D721Med (cell line): Measurements from ENCODE around the gene SERGEF.

Experiments used
- DNase-seq: peaks from one replicate; pipeline ENCODE4 v3.0.0; 2011; ENCODE audit warnings: low spot score; ENCODE audit not compliant: insufficient read length
- FAIRE-seq: peaks from 2 replicates; lab custom pipeline; 2011; peaks lifted over from hg19 to GRCh38; lab: Jason Lieb, UNC
- TF ChIP-seq, protein P1 (sequence below): IDR thresholded peaks from 2 replicates; pipeline ENCODE4 v1.5.1; 2012; ENCODE audit warnings: mild to moderate bottlenecking, control low read depth; ENCODE audit not compliant: insufficient read depth; ENCODE audit errors: missing control alignments

SERGEF gene

GRCh38 chr11:17952487-17952886 is 60.4 kb downstream of the SERGEF start:
- FAIRE-seq (no peak), DNase-seq (no peak)
- TF ChIP-seq, protein P1, sequence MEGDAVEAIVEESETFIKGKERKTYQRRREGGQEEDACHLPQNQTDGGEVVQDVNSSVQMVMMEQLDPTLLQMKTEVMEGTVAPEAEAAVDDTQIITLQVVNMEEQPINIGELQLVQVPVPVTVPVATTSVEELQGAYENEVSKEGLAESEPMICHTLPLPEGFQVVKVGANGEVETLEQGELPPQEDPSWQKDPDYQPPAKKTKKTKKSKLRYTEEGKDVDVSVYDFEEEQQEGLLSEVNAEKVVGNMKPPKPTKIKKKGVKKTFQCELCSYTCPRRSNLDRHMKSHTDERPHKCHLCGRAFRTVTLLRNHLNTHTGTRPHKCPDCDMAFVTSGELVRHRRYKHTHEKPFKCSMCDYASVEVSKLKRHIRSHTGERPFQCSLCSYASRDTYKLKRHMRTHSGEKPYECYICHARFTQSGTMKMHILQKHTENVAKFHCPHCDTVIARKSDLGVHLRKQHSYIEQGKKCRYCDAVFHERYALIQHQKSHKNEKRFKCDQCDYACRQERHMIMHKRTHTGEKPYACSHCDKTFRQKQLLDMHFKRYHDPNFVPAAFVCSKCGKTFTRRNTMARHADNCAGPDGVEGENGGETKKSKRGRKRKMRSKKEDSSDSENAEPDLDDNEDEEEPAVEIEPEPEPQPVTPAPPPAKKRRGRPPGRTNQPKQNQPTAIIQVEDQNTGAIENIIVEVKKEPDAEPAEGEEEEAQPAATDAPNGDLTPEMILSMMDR: no peak

- DNase-seq (no peak), FAIRE-seq (no peak)
- TF ChIP-seq, protein P1: no peak
These were observed 61.0 kb downstream of the SERGEF start for GRCh38 chr11:17951685-17952388.

- TF ChIP-seq, protein P1: no peak
- DNase-seq: no peak
- no peak for FAIRE-seq
These were observed 62.2 kb downstream of the SERGEF start for GRCh38 chr11:17950644-17951043.

- DNase-seq (no peak), FAIRE-seq (no peak)
These were observed 64.6 kb downstream of the SERGEF start for GRCh38 chr11:17948296-17948695.

DNA sequence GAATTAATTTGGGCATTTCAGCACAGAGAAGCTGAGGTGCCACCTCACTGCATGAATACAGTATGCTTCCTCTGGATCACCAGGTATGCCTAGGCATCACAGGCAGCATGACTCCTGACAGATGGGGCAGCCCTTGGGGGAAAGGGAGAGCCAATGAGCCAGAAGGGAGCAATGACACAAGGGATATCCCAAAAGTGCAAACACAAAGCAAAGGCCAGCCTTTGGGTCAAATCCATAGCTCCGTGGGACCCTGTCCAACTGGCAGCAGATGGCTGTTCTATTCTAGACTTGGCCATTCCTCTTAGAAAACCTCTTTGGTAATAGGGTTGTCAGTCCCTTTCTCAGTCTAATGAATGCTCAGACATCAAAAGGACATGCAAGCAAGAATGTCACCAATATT is 73.3 kb downstream of the SERGEF start:
- DNase-seq: no peak
- FAIRE-seq: no peak
- TF ChIP-seq, protein P1: no peak

More at GRCh38 chr11:17948296-17948695, 64.6 kb downstream of the SERGEF start:
- TF ChIP-seq, protein P1: no peak

GRCh38 chr11:17936790-17937189 is 76.1 kb downstream of the SERGEF start:
- no peak for FAIRE-seq
- TF ChIP-seq, protein P1: no peak
- no peak for DNase-seq

GRCh38 chr11:17934194-17934593 is 78.7 kb downstream of the SERGEF start:
- no peak for FAIRE-seq
- DNase-seq: no peak

More at GRCh38 chr11:17934194-17934593, 78.7 kb downstream of the SERGEF start:
- TF ChIP-seq, protein P1: no peak
